ENCODE measurements around the gene ATP6AP2. TPM values are rescaled to one million over a fixed set of nuclear protein-coding genes. Genes with fewer than 3 reads are reported as not detected.

Gene ATP6AP2
- total RNA-seq, 1 donor from 2014 or later: 130 TPM

DNA sequence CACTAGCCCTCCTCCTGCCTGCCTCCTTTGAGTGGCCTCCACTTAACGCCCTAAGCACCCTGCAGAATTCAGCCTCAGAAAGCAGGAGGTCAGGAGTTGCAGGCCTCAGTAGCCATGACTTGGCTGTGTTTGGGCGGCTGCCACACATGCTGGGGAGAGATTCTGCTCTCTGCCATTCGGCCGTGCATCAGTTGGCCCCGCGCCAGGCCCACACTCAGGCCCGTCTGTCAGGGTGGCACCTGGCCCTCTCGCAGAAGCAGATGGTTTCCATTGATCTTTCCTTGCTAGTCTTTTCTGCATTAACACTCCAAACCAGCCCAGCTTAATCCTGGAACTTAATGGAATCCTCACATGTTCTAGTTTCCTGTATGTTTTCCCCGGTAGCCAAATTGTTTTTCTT is 30.7 kb upstream of the ATP6AP2 start:
- Histone ChIP-seq H3K9me3 (no peaks in the 10 kb centered on the region), H3K27me3 (ENCODE audit: low read depth) (no peaks in the 10 kb centered on the region), H3K4me1 (no peaks in the 10 kb centered on the region), H3K4me3 (no peak overlapping the region), H3K27ac (no peak overlapping the region), H3K36me3 (no peaks in the 10 kb centered on the region)
- DNase-seq: no peak
- intact Hi-C loops (cut with DNase I): no loop called here
- no peak for ATAC-seq
- TF ChIP-seq, protein P1, sequence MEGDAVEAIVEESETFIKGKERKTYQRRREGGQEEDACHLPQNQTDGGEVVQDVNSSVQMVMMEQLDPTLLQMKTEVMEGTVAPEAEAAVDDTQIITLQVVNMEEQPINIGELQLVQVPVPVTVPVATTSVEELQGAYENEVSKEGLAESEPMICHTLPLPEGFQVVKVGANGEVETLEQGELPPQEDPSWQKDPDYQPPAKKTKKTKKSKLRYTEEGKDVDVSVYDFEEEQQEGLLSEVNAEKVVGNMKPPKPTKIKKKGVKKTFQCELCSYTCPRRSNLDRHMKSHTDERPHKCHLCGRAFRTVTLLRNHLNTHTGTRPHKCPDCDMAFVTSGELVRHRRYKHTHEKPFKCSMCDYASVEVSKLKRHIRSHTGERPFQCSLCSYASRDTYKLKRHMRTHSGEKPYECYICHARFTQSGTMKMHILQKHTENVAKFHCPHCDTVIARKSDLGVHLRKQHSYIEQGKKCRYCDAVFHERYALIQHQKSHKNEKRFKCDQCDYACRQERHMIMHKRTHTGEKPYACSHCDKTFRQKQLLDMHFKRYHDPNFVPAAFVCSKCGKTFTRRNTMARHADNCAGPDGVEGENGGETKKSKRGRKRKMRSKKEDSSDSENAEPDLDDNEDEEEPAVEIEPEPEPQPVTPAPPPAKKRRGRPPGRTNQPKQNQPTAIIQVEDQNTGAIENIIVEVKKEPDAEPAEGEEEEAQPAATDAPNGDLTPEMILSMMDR (IDR thresholded peaks at IDR 0.05): no peak

DNA sequence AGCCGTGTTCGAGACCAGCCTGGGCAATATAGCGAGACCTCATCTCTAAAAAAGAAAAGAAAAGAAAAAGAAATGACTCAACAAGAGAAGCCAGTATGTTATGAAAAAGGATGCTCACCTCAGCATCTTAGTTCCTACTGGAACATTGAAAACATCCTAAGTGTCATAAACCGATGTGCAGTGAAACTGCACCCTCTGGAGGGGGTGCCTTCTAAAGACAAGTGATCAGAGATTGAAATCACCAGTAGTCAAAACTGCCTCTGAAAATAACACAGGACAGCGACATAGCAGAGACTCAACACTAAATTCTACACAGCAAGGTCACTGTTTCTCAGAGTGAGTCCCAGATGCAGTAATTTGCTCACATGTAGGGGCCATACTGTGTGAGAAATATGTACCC is 28.0 kb upstream of the ATP6AP2 start:
- Histone ChIP-seq H3K9me3 (no peaks in the 10 kb centered on the region), H3K27me3 (ENCODE audit: low read depth) (no peaks in the 10 kb centered on the region), H3K27ac (no peak overlapping the region), H3K4me3 (no peak overlapping the region), H3K4me1 (no peaks in the 10 kb centered on the region), H3K36me3 (no peaks in the 10 kb centered on the region)
- TF ChIP-seq, protein P1 (IDR thresholded peaks at IDR 0.05): peak; percentile 14
- ATAC-seq (no peak), DNase-seq (no peak)
- intact Hi-C loops (cut with DNase I): no loop called here

DNA sequence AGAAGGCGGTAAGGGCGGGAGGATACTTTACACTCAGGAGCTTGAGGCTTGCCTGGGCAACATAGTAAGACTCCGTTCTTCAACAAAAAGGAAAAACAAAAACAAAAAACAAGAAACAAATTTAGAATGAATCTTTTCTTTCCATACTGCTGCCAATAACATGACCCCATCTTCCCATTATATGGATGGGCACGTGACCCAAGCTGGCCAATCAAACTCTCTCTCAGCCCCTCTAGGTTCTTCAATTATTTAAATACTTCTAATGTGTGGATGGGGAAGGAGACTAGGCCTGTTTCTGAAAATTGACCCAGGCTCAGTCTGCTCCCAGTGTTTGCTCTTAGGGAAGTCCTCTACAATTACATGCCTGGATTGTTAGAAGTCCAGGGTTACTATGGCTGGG is 22.2 kb upstream of the ATP6AP2 start:
- Histone ChIP-seq H3K9me3 (no peaks in the 10 kb centered on the region), H3K4me3 (no peak overlapping the region), H3K27ac (no peak overlapping the region), H3K36me3 (no peaks in the 10 kb centered on the region), H3K27me3 (ENCODE audit: low read depth) (no peaks in the 10 kb centered on the region), H3K4me1 (no peaks in the 10 kb centered on the region)
- TF ChIP-seq, protein P1 (IDR thresholded peaks at IDR 0.05): no peak
- DNase-seq (no peak), ATAC-seq (no peak)
- intact Hi-C loops (cut with DNase I): no loop called here

DNA sequence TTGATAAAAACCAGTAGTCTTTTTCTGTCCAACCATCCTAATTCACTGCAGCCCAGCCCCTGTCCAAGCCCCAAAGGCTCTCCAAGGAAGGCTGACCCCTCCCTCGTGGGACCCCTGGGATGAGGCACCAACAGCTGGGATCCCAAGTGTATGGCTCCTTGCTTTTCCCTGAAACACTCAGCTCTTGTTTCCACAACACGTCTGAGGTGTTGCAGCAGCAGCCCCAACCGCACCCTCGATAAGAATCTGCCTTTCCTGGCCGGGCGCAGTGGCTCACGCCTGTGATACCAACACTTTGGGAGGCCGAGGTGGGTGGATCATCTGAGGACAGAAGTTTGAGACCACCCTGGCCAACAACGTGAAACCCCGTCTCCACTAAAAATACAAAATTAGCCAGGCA is 17.0 kb upstream of the ATP6AP2 start:
- Histone ChIP-seq H3K27me3 (ENCODE audit: low read depth) (no peaks in the 10 kb centered on the region), H3K9me3 (no peaks in the 10 kb centered on the region), H3K36me3 (no peaks in the 10 kb centered on the region), H3K4me3 (no peak overlapping the region), H3K27ac (no peak overlapping the region), H3K4me1 (no peaks in the 10 kb centered on the region)
- TF ChIP-seq, protein P1 (IDR thresholded peaks at IDR 0.05): no peak
- intact Hi-C loops (cut with DNase I): no loop called here
- ATAC-seq (no peak), DNase-seq (no peak)

DNA sequence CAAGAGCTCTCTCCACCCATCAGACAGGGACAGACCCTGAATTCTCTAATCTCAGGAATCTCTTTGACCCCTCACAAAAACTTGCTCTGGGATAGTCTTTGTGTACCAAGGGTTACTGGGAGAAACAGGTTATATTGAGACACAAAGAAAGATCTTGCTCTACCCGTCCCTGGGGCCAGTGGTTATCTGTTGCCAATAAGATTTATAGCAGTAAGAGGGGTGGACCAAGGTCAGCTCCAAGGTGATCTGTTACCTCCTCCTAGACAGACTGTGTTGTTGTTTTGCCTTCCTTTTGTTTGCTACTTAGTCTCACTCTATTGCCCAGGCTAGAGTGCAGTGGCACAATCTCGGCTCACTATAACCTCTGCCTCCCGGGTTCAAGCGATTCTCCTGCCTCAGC is 16.3 kb upstream of the ATP6AP2 start:
- H3K9me3 ChIP-seq: no peaks in the 10 kb centered on the region

More for the DNA sequence above, 16.3 kb upstream of the ATP6AP2 start:
- ATAC-seq: no peak
- DNase-seq: no peak
- H3K27me3 ChIP-seq (ENCODE audit: low read depth): no peaks in the 10 kb centered on the region
- intact Hi-C loops (cut with DNase I): no loop called here
- no peak overlapping the region for H3K4me3 ChIP-seq
- TF ChIP-seq, protein P1 (IDR thresholded peaks at IDR 0.05): no peak
- no peaks in the 10 kb centered on the region for H3K4me1 ChIP-seq
- H3K36me3 ChIP-seq: no peaks in the 10 kb centered on the region
- H3K27ac ChIP-seq: no peak overlapping the region
